ENCODE data around the gene KLHL3. TPM values are rescaled to one million over a fixed set of nuclear protein-coding genes. Genes with fewer than 3 reads are reported as not detected.

The KLHL3 gene
- total RNA-seq, 4 donors from 2014 or later = 1.7 to 3.8 (median 3.1) TPM

GRCh38 chr5:137633896-137634295, 102.0 kb downstream of the KLHL3 start:
- intact Hi-C loops (cut with DNase I) = loop anchor here (10.0 kb wide), 2 partner anchors 111 to 501 kb away; partner anchors contain the start of gene NME5
- Histone ChIP-seq H3K36me3 (peaks cover 0 to 23% (median 0%) of the 10 kb centered on the region in 3 donors), H3K9me3 (no peaks in the 10 kb centered on the region), H3K4me3 (no peak overlapping the region), H3K27ac (no peak overlapping the region), H3K4me1 (peaks cover 0 to 27% (median 15%) of the 10 kb centered on the region in 3 donors), H3K27me3 (no peaks in the 10 kb centered on the region)
- no peak for TF ChIP-seq CTCF (IDR thresholded peaks at IDR 0.05)
- no peak for TF ChIP-seq POLR2A (IDR thresholded peaks at IDR 0.05)
- DNase-seq = no peak
- WGBS, 2 donors = 90 to 91% methylated on average over 9 of the region's 9 CpGs

GRCh38 chr5:137632716-137633115, 103.2 kb downstream of the KLHL3 start:
- Histone ChIP-seq H3K4me1 (peaks cover 0 to 27% (median 15%) of the 10 kb centered on the region in 3 donors), H3K27ac (no peak overlapping the region), H3K27me3 (no peaks in the 10 kb centered on the region), H3K4me3 (no peak overlapping the region), H3K9me3 (no peaks in the 10 kb centered on the region), H3K36me3 (peaks cover 0 to 19% (median 5%) of the 10 kb centered on the region in 3 donors)
- DNase-seq = no peak
- WGBS, 2 donors = 87 to 90% methylated on average over 3 of the region's 3 CpGs
- intact Hi-C loops (cut with DNase I) = loop anchor here (10.0 kb wide), 2 partner anchors 112 to 502 kb away; partner anchors contain the start of gene NME5
- TF ChIP-seq POLR2A (IDR thresholded peaks at IDR 0.05) (no peak), CTCF (IDR thresholded peaks at IDR 0.05) (no peak)

GRCh38 chr5:137631453-137631852, 104.4 kb downstream of the KLHL3 start:
- Histone ChIP-seq H3K27ac (peak overlapping the region in 2 of 4 donors; percentile 50 to 53), H3K4me1 (peaks cover 0 to 27% (median 15%) of the 10 kb centered on the region in 3 donors), H3K4me3 (no peak overlapping the region), H3K27me3 (no peaks in the 10 kb centered on the region), H3K9me3 (no peaks in the 10 kb centered on the region), H3K36me3 (peaks cover 0 to 7% (median 5%) of the 10 kb centered on the region in 3 donors)
- no peak for TF ChIP-seq POLR2A (IDR thresholded peaks at IDR 0.05)
- TF ChIP-seq CTCF (IDR thresholded peaks at IDR 0.05) = peak in 1 of 6 experiments; percentile 6
- intact Hi-C loops (cut with DNase I) = loop anchor here (10.0 kb wide), 2 partner anchors 113 to 503 kb away; partner anchors contain the start of gene NME5
- 31% methylated on average over 2 of the region's 2 CpGs for WGBS, 2 donors
- no peak for DNase-seq

- Histone ChIP-seq H3K27ac (peak overlapping the region in 3 of 4 donors; percentile 27 to 53 (median 50)), H3K4me3 (no peak overlapping the region), H3K9me3 (no peaks in the 10 kb centered on the region), H3K27me3 (no peaks in the 10 kb centered on the region), H3K36me3 (peaks cover 0 to 7% (median 5%) of the 10 kb centered on the region in 3 donors), H3K4me1 (peaks cover 0 to 27% (median 15%) of the 10 kb centered on the region in 3 donors)
- intact Hi-C loops (cut with DNase I) = loop anchor here (10.0 kb wide), 2 partner anchors 114 to 504 kb away; partner anchors contain the start of gene NME5
- no peak for TF ChIP-seq CTCF (IDR thresholded peaks at IDR 0.05)
- no peak for TF ChIP-seq POLR2A (IDR thresholded peaks at IDR 0.05)
- WGBS, 2 donors = 36% methylated on average over 3 of the region's 3 CpGs
- no peak for DNase-seq
Observed at GRCh38 chr5:137630972-137631370, 104.9 kb downstream of the KLHL3 start.

GRCh38 chr5:137630216-137630971, 105.5 kb downstream of the KLHL3 start:
- no peak for TF ChIP-seq CTCF (IDR thresholded peaks at IDR 0.05)
- TF ChIP-seq POLR2A (IDR thresholded peaks at IDR 0.05) = no peak
- DNase-seq = no peak
- WGBS, 2 donors = 41 to 51% methylated on average over 4 to 9 of the region's 10 CpGs
- Histone ChIP-seq H3K27me3 (no peaks in the 10 kb centered on the region), H3K36me3 (peaks cover 0 to 11% (median 5%) of the 10 kb centered on the region in 3 donors), H3K4me3 (no peak overlapping the region), H3K4me1 (peaks cover 0 to 27% (median 15%) of the 10 kb centered on the region in 3 donors), H3K9me3 (no peaks in the 10 kb centered on the region), H3K27ac (peak overlapping the region in 3 of 4 donors; percentile 35 to 50 (median 38))
- intact Hi-C loops (cut with DNase I) = loop anchor here (10.0 kb wide), 2 partner anchors 114 to 504 kb away; partner anchors contain the start of gene NME5

Measured in esophagus squamous epithelium (tissue), 5 donors.